ENCODE results near the gene FANCC.

FANCC gene

DNA sequence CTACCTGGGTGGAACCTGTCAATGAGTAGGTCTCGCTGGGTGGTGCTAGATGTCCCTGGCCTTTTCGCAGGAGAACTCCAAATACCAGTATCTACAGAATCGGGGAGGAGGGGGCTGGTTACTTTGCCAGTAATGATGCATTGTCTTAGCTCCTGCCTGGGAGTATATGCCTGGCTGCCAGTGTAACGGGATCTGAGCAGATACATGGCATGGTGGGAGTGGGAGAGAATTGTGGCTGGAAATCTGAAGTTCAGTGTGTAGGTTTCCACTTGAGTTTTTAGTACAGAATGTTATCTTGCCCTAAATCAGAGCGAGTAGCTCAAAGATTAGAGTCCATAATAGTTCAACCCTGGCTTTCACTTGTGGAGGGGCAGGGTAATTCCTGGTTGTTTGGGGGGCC lies 38.0 kb upstream of the FANCC start:
- TF ChIP-seq, protein P1, sequence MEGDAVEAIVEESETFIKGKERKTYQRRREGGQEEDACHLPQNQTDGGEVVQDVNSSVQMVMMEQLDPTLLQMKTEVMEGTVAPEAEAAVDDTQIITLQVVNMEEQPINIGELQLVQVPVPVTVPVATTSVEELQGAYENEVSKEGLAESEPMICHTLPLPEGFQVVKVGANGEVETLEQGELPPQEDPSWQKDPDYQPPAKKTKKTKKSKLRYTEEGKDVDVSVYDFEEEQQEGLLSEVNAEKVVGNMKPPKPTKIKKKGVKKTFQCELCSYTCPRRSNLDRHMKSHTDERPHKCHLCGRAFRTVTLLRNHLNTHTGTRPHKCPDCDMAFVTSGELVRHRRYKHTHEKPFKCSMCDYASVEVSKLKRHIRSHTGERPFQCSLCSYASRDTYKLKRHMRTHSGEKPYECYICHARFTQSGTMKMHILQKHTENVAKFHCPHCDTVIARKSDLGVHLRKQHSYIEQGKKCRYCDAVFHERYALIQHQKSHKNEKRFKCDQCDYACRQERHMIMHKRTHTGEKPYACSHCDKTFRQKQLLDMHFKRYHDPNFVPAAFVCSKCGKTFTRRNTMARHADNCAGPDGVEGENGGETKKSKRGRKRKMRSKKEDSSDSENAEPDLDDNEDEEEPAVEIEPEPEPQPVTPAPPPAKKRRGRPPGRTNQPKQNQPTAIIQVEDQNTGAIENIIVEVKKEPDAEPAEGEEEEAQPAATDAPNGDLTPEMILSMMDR (IDR thresholded peaks at IDR 0.05; ENCODE audit: low read depth, low read length, missing control alignments) = no peak
- DNase-seq (ENCODE audit: low read depth) = no peak
- H3K4me3 ChIP-seq (ENCODE audit: low read depth, low read length) = no peak overlapping the region

DNA sequence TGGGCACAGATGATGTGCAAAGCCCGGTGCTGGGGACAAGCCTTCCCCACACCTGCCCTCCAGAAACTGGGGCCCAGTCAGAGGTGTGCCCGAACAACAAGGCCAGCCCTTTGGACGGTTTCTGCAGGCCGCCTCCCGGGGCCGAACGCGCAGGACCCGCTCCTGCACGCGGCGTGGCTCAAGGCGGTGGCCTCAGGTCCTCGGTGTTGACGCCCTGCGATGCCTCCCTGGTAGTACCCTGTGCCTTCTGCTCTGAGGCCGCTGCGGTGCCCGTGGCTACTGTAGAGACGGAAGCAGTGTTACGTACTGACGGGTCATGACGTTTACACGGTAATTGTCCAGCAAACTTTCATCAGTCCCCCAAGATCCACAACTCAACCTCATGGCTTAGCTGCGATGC lies 33.5 kb upstream of the FANCC start:
- TF ChIP-seq, protein P1 (IDR thresholded peaks at IDR 0.05; ENCODE audit: low read depth, low read length, missing control alignments) = no peak
- DNase-seq (ENCODE audit: low read depth) = no peak
- no peak overlapping the region for H3K4me3 ChIP-seq (ENCODE audit: low read depth, low read length)

DNA sequence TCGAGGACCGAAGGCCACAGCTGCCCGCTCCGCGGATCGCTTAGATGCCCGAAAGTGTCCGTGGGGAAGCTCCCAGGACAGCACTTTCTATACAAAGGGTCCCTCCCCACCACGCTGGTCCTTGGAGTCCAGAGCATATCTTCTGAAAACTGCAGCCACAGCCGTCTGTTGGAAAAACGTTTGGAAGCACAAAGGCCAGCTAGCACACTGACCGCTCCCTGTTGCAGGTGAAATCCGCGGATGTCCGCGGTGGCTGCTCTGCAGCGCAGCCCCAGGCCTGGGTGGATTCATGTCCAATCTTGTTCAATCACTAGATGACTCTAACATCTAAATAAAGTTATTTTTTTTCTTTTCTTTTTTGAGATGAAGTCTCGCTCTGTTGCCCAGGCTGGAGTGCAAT lies 32.8 kb upstream of the FANCC start:
- no peak overlapping the region for H3K4me3 ChIP-seq (ENCODE audit: low read depth, low read length)
- TF ChIP-seq, protein P1 (IDR thresholded peaks at IDR 0.05; ENCODE audit: low read depth, low read length, missing control alignments) = no peak
- no peak for DNase-seq (ENCODE audit: low read depth)

DNA sequence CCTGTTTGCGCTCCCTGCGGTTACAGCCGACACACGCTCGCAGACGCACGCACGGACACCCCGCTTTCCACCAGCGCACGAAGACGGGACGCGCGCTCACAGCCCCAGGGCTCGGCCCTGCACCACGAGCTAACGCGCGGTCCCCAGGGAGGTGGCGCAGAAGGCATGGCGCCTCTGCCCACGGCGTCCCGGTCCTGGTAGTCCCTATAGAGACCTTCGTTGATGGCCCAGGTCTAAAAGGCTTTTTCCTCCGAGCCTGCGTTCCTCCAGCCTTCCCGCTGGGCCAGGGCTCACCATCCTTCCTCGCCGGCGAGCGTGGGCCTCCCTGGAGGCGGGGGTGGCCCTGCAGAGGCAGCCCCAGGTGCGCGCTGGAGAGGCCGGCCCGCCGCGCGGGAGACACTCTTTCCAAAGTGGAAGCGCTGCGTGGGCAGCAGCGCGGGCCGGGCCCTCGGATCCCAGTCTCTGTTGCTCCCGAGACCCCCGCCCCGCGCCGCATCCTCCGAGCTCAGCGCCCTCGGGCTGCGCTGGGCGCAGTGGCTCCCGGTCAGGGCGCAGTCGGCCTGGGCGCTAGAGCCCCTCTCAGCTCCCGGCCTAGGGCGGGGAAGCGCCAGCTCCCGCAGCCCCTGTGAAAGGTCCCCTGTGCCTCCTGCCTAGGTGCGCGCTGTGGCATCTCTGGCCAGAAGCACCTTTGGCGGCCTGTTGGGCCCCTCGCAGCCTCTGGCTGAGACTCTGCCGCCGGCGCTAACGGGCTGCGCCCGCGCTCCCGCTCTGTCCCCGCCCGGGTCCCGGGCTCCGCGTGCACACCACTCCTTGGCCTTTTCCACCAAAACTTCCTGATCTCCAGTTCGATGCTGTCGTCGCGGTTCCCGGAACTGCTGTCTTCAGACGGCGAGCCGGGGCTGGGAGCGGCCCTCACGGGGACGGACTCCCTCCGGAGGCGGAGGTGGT lies 31.9 kb upstream of the FANCC start:
- no peak overlapping the region for H3K4me3 ChIP-seq (ENCODE audit: low read depth, low read length)
- TF ChIP-seq, protein P1 (IDR thresholded peaks at IDR 0.05; ENCODE audit: low read depth, low read length, missing control alignments) = no peak
- no peak for DNase-seq (ENCODE audit: low read depth)

DNA sequence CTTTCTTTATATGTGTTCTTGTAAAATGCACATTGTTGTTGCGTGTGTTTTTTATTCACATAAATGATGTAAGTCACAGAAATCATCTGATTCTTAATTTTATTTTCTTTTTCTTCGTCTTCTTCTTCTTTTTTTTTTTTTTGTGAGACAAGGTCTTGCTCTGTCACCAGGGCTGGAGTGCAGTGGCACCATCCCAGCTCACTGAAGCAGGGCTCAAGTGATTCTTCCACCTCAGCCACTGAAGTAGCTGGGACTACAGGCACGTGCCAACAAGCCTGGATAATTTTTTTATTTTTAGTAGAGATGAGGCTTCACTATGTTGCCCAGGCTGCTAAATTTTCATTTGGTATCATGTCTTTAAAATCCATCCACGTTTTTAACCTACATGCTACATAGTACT lies 28.5 kb upstream of the FANCC start:
- TF ChIP-seq, protein P1 (IDR thresholded peaks at IDR 0.05; ENCODE audit: low read depth, low read length, missing control alignments) = no peak
- DNase-seq (ENCODE audit: low read depth) = no peak
- H3K4me3 ChIP-seq (ENCODE audit: low read depth, low read length) = no peak overlapping the region

DNA sequence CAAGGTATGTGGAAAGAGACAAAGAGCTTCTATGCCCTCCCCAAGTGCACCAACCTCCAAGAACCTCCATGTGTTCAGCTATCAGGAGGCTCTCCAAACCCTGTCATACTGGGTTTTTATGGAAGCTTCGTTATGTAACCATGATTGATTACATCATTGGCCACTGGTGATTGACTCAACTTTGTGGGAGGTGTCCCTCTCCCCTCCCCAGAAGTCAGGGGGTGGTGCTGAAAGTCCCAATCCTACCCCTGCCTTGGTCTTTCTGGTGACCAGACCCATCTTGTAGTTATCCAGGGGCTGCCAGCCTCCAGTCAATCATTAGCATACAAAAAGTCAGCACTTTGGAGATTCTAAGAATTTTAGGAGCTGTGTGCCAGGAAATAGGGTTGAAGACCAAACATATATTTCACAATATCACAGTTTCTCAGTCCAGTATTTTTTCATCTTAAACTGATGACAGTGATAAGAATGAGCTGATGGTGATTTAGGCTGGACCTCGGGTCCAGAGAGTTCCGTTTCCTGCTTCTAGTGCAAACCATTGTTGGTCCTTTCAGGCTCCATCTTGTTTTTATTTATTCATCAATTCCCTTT lies 27.3 kb upstream of the FANCC start:
- DNase-seq (ENCODE audit: low read depth) = no peak
- H3K4me3 ChIP-seq (ENCODE audit: low read depth, low read length) = no peak overlapping the region
- TF ChIP-seq, protein P1 (IDR thresholded peaks at IDR 0.05; ENCODE audit: low read depth, low read length, missing control alignments) = no peak

All from GM12864 (cell line).